Measurements from ENCODE around the gene FIBCD1.

- TF ChIP-seq ZNF253 (CRISPR knock-in tag; conservative IDR thresholded peaks at IDR 0.05) (no peak), GTF2F1 (IDR thresholded peaks at IDR 0.05; ENCODE audit: low read depth, low read length) (no peak)
Measured at GRCh38 chr9:130924448-130924788, 14.6 kb downstream of the FIBCD1 start.

All from K562 (cell line).